ENCODE data around the gene HDAC11. TPM values are rescaled to one million over a fixed set of nuclear protein-coding genes. Genes with fewer than 3 reads are reported as not detected.

Gene HDAC11
- total RNA-seq, 3 donors from 2014 or later = 14.2 to 21.7 (median 14.4) TPM

GRCh38 chr3:13528217-13528867, 48.2 kb downstream of the HDAC11 start:
- Histone ChIP-seq H3K27me3 (no peaks in the 10 kb centered on the region), H3K36me3 (no peaks in the 10 kb centered on the region), H3K27ac (peak overlapping the region; percentile 45 to 83), H3K4me1 (peaks cover 0 to 5% of the 10 kb centered on the region in 2 donors), H3K4me3 (no peak overlapping the region), H3K9me3 (no peaks in the 10 kb centered on the region)
- DNase-seq (ENCODE audit: low spot score in 2 of 2) = no peak
- no peak for TF ChIP-seq CTCF (IDR thresholded peaks at IDR 0.05)
- TF ChIP-seq POLR2A (IDR thresholded peaks at IDR 0.05) = no peak
- TF ChIP-seq POLR2AphosphoS5 (IDR thresholded peaks at IDR 0.05) = no peak
- intact Hi-C loops (cut with DNase I; ENCODE audit: low total_unique reads) = no loop called here

GRCh38 chr3:13529196-13530112, 49.3 kb downstream of the HDAC11 start:
- intact Hi-C loops (cut with DNase I; ENCODE audit: low total_unique reads) = no loop called here
- peak overlapping the region; percentile 45 to 83 for H3K27ac ChIP-seq

GRCh38 chr3:13530241-13531009, 50.3 kb downstream of the HDAC11 start:
- H3K4me3 ChIP-seq = no peak overlapping the region
- no peak for TF ChIP-seq CTCF (IDR thresholded peaks at IDR 0.05)
- TF ChIP-seq POLR2AphosphoS5 (IDR thresholded peaks at IDR 0.05) = no peak
- no peak for TF ChIP-seq POLR2A (IDR thresholded peaks at IDR 0.05)
- H3K4me1 ChIP-seq = peaks cover 0 to 5% of the 10 kb centered on the region in 2 donors
- no peaks in the 10 kb centered on the region for H3K27me3 ChIP-seq
- H3K27ac ChIP-seq = peak overlapping the region in 1 of 2 donors; percentile 83
- DNase-seq (ENCODE audit: low spot score in 2 of 2) = no peak
- intact Hi-C loops (cut with DNase I; ENCODE audit: low total_unique reads) = no loop called here
- H3K36me3 ChIP-seq = no peaks in the 10 kb centered on the region
- no peaks in the 10 kb centered on the region for H3K9me3 ChIP-seq

More at GRCh38 chr3:13529196-13530112, 49.3 kb downstream of the HDAC11 start:
- DNase-seq (ENCODE audit: low spot score in 2 of 2) = no peak
- Histone ChIP-seq H3K9me3 (no peaks in the 10 kb centered on the region), H3K4me1 (peaks cover 0 to 5% of the 10 kb centered on the region in 2 donors), H3K4me3 (no peak overlapping the region), H3K36me3 (no peaks in the 10 kb centered on the region), H3K27me3 (no peaks in the 10 kb centered on the region)
- no peak for TF ChIP-seq POLR2A (IDR thresholded peaks at IDR 0.05)
- TF ChIP-seq POLR2AphosphoS5 (IDR thresholded peaks at IDR 0.05) = no peak
- no peak for TF ChIP-seq CTCF (IDR thresholded peaks at IDR 0.05)

GRCh38 chr3:13532085-13532484, 52.0 kb downstream of the HDAC11 start:
- H3K27me3 ChIP-seq = no peaks in the 10 kb centered on the region
- peak overlapping the region in 1 of 2 donors; percentile 69 for H3K27ac ChIP-seq
- H3K4me3 ChIP-seq = no peak overlapping the region
- H3K4me1 ChIP-seq = no peaks in the 10 kb centered on the region
- no peak for DNase-seq (ENCODE audit: low spot score in 2 of 2)
- no peaks in the 10 kb centered on the region for H3K36me3 ChIP-seq
- intact Hi-C loops (cut with DNase I; ENCODE audit: low total_unique reads) = no loop called here
- TF ChIP-seq POLR2A (IDR thresholded peaks at IDR 0.05) = no peak
- TF ChIP-seq CTCF (IDR thresholded peaks at IDR 0.05) = no peak
- TF ChIP-seq POLR2AphosphoS5 (IDR thresholded peaks at IDR 0.05) = no peak
- H3K9me3 ChIP-seq = no peaks in the 10 kb centered on the region
